GM18907 (cell line): ENCODE results near the gene COL18A1.

ENCODE experiments used
- ATAC-seq: cut with Tn5 transposase; IDR thresholded peaks from one replicate; pipeline ENCODE4 v1.9.1; 2021; ENCODE audit warnings: mild to moderate bottlenecking, moderate library complexity; ENCODE audit not compliant: unreplicated experiment

Gene COL18A1

GRCh38 chr21:45412491-45412890 is 7.5 kb downstream of the COL18A1 start:
- ATAC-seq = no peak

GRCh38 chr21:45412909-45413611 is 8.1 kb downstream of the COL18A1 start:
- ATAC-seq = no peak

GRCh38 chr21:45413922-45414321 is 9.0 kb downstream of the COL18A1 start:
- ATAC-seq = no peak

GRCh38 chr21:45414396-45415187 is 9.6 kb downstream of the COL18A1 start:
- no peak for ATAC-seq

- no peak for ATAC-seq
Observed at GRCh38 chr21:45415188-45415942, 10.4 kb downstream of the COL18A1 start.

GRCh38 chr21:45415943-45416611 is 11.1 kb downstream of the COL18A1 start:
- no peak for ATAC-seq

GRCh38 chr21:45416620-45417019 is 11.7 kb downstream of the COL18A1 start:
- no peak for ATAC-seq

- ATAC-seq = no peak
Observed at GRCh38 chr21:45417256-45417950, 12.4 kb downstream of the COL18A1 start.

GRCh38 chr21:45417951-45418300 is 13.0 kb downstream of the COL18A1 start:
- ATAC-seq = no peak

- no peak for ATAC-seq
Observed at GRCh38 chr21:45418301-45419071, 13.5 kb downstream of the COL18A1 start.

GRCh38 chr21:45419162-45419561 is 14.2 kb downstream of the COL18A1 start:
- ATAC-seq = no peak

- no peak for ATAC-seq
Observed at GRCh38 chr21:45420061-45421041, 15.4 kb downstream of the COL18A1 start.

GRCh38 chr21:45421071-45421845 is 16.3 kb downstream of the COL18A1 start:
- ATAC-seq = no peak

- ATAC-seq = no peak
Observed at GRCh38 chr21:45421846-45422775, 17.1 kb downstream of the COL18A1 start.

- no peak for ATAC-seq
Observed at GRCh38 chr21:45423201-45423955, 18.4 kb downstream of the COL18A1 start.
